Stimulated activated CD4-positive, alpha-beta T cell treated with anti-CD3 and anti-CD28 coated beads, Interleukin-2, amount 100 ng/mL, for 4 hours (primary cell): ENCODE data around the gene GARIN1A.

ENCODE experiments used
- DNase-seq: peaks from one replicate; pipeline ENCODE4 v3.0.0-alpha.2; 2020; ENCODE audit warnings: low read depth

GARIN1A gene

DNA sequence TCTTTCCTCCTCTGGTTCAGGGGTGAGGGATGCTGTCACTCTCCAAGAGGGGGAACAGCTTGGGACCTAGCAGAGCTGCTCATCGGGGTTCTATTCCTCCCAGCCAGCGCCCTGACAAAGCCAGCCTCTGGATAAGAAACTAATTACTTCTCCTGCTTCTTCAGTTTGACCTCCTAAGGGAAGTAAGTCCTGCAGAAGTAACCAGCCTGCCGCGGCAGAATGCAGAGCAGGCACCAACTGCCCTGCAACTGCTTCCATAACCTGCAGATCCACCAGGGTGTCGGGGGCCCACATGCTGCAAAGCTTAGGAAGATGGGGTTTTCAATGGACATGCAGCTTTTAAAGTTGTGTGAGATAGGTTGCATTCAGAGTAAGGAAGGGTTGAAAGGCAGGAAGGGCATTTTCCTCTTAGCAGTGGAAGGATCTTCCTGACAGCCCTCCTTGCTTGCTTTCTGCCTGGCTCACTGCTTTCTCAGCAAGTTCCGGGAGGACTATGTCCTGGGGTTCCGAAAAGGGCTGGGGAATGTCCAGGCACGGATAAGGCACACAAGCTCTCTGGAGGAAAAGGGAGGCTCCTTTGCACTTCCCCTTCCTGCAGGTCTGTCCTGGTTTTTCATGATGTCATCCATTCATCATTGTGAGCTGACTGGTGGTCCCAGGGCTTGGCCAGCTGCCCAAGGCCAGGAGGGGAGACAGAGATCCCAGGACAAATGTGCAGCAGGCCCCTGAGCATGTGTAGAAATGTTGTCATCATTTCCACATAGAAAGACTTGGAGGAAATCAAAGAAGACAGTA, 42.8 kb downstream of the GARIN1A start:
- DNase-seq = no peak

DNA sequence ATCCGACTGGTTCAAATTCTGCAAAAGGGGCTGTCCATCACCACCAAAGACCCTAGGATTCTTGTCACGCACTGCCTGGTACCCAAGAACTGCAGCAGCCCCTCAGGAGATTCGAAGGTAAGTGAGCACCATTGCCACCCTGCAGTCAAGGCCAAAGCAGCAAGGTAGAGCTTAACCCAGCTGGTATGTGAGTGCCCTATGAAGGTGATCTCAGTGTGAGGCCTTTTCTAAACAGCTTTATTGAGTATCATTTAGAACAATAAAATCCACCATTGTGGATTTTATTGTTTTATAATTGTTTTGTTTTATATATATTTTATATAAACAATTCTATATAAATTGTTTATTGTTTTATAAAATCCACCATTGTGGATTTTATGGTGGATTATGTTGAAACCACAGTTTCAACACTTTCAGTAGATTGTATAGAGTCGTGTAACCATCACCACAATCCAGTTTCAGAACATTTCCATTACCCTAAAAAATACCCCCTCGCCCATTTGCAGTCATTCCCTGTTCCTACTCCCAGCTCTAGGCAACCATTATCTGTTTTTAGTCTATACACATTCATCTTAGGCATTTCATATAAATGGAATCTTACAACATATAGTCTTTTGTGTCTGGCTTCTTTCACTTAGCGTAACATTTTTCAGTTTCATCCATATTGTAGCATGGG, 47.0 kb downstream of the GARIN1A start:
- DNase-seq = no peak

DNA sequence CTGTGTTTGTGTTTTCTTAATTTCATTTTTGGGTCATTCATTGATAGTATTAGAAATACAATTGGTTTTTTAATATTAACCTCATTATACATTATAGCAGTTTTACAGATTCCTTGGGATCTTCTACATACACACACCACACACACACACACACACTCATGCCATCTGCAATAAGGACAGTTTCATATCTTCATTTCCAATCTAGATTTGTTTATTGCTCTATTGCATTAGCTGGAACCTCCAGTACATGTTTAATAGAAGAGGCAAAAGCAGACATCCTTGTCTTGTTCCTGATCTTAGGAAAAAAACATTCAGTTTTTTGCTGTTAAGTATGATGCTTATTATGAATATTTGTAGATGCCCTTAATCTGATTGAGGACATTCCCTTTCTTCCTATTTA, 49.3 kb downstream of the GARIN1A start:
- DNase-seq = no peak
